IMR-90 (cell line): ENCODE measurements around the gene CFAP97. TPM values are rescaled to one million over a fixed set of nuclear protein-coding genes. Genes with fewer than 3 reads are reported as not detected.

Source experiments
- ATAC-seq: fragments of 200-7000 bp; cut with Tn5 transposase; 2 replicates; pipeline ENCODE4 v1.9.1; 2020; ENCODE audit warnings: low read depth, mild to moderate bottlenecking, moderate library complexity
- BruUV-seq: library from RNA; stranded (reverse); fragments of 400-500 nt; replicated peaks from 2 replicates; lab custom pipeline; 2021; lab: Mats Ljungman, UMichigan
- CTCF ChIA-PET: fragments of 300-600 bp; formaldehyde crosslinking; extraction: SDS; loops from one replicate; lab custom pipeline; 2021; ENCODE audit warnings: antibody characterized with exemption; lab: Yijun Ruan, JAX
- POLR2A ChIA-PET: fragments of 300-600 bp; sonication (Branson Sonifier 250); formaldehyde crosslinking; loops from one replicate; lab custom pipeline; 2022; ENCODE audit warnings: antibody characterized with exemption; ENCODE audit not compliant: unreplicated experiment; lab: Charles Lee
- DNase-seq: peaks from one replicate; pipeline ENCODE4 v3.0.0; 2013
- H2AFZ ChIP-seq: replicated peaks from 2 replicates; pipeline ENCODE3; 2013; ENCODE audit warnings: low read length, mild to moderate bottlenecking; ENCODE audit not compliant: poor library complexity
- H2AK5ac ChIP-seq: 2 replicates; pipeline ENCODE4 v1.6.1; 2013; ENCODE audit warnings: low read depth, low read length, inconsistent platforms
- H2AK9ac ChIP-seq: replicated peaks from 2 replicates; pipeline ENCODE3; 2013; ENCODE audit warnings: mild to moderate bottlenecking, low read depth, low read length, moderate library complexity; ENCODE audit not compliant: poor library complexity
- H2BK120ac ChIP-seq: 2 replicates; pipeline ENCODE4 v1.6.1; 2013; ENCODE audit warnings: low read depth, low read length, inconsistent platforms
- H2BK15ac ChIP-seq: 3 replicates; pipeline ENCODE4 v1.6.1; 2013; ENCODE audit warnings: low read depth, low read length, inconsistent platforms
- H2BK20ac ChIP-seq: 2 replicates; pipeline ENCODE4 v1.6.1; 2013; ENCODE audit warnings: low read depth, mild to moderate bottlenecking, inconsistent platforms, low read length, moderate library complexity
- H2BK5ac ChIP-seq: 2 replicates; pipeline ENCODE4 v1.6.1; 2013; ENCODE audit warnings: mild to moderate bottlenecking, low read depth, low read length, inconsistent platforms; ENCODE audit not compliant: poor library complexity, severe bottlenecking
- H3K14ac ChIP-seq: replicated peaks from 2 replicates; pipeline ENCODE4 v1.6.1; 2013; ENCODE audit warnings: low read depth, low read length, inconsistent platforms
- H3K18ac ChIP-seq: 2 replicates; pipeline ENCODE4 v1.6.1; 2013; ENCODE audit warnings: low read depth, low read length, control low read depth
- H3K23ac ChIP-seq: 2 replicates; pipeline ENCODE4 v1.6.1; 2013; ENCODE audit warnings: low read depth, low read length, inconsistent platforms
- H3K27ac ChIP-seq: 2 replicates; pipeline ENCODE4 v1.5.1; 2013; ENCODE audit warnings: mild to moderate bottlenecking, control low read depth, low read length; ENCODE audit not compliant: insufficient read depth
- H3K27me3 ChIP-seq: 2 replicates; pipeline ENCODE4 v1.6.1; 2013; ENCODE audit warnings: low read length; ENCODE audit not compliant: control insufficient read depth, insufficient read depth
- H3K36me3 ChIP-seq: 2 replicates; pipeline ENCODE4 v1.6.1; 2013; ENCODE audit warnings: low read length, mixed read lengths; ENCODE audit not compliant: control insufficient read depth, insufficient read depth
- H3K4ac ChIP-seq: 2 replicates; pipeline ENCODE4 v1.6.1; 2013; ENCODE audit warnings: low read depth, low read length, inconsistent platforms
- H3K4me1 ChIP-seq: 2 replicates; pipeline ENCODE4 v1.6.1; 2013; ENCODE audit warnings: low read length, mixed read lengths; ENCODE audit not compliant: control insufficient read depth, insufficient read depth
- H3K4me2 ChIP-seq: 2 replicates; pipeline ENCODE4 v1.6.1; 2013; ENCODE audit warnings: low read depth, mild to moderate bottlenecking, control low read depth, low read length, moderate library complexity
- H3K4me3 ChIP-seq: 2 replicates; pipeline ENCODE4 v1.5.1; 2013; ENCODE audit warnings: low read depth, mild to moderate bottlenecking, control low read depth, low read length, moderate library complexity; ENCODE audit not compliant: insufficient read depth
- H3K56ac ChIP-seq: 2 replicates; pipeline ENCODE4 v1.6.1; 2013; ENCODE audit warnings: low read length, inconsistent platforms; ENCODE audit not compliant: insufficient read depth; ENCODE audit errors: extremely low read depth
- H3K79me1 ChIP-seq, 2 experiments: 2 replicates each; pipeline ENCODE4 v1.6.1; 2013; ENCODE audit warnings: low read length in 2 of 2, inconsistent platforms in 1 of 2, low read depth in 1 of 2
- H3K9ac ChIP-seq: 2 replicates; pipeline ENCODE4 v1.6.1; 2013; ENCODE audit warnings: low read depth, low read length, control low read depth
- H3K9me1 ChIP-seq: 2 replicates; pipeline ENCODE4 v1.6.1; 2013; ENCODE audit warnings: low read length, inconsistent platforms; ENCODE audit not compliant: insufficient read depth
- H3K9me3 ChIP-seq: 2 replicates; pipeline ENCODE4 v1.6.1; 2013; ENCODE audit warnings: low read length; ENCODE audit not compliant: control insufficient read depth, insufficient read depth
- H4K20me1 ChIP-seq: 2 replicates; pipeline ENCODE4 v1.6.1; 2013; ENCODE audit warnings: low read length, inconsistent platforms; ENCODE audit not compliant: insufficient read depth
- H4K5ac ChIP-seq: 2 replicates; pipeline ENCODE4 v1.6.1; 2013; ENCODE audit warnings: mild to moderate bottlenecking, low read depth, low read length, control low read depth
- H4K8ac ChIP-seq, 2 experiments: 2 replicates each; pipeline ENCODE4 v1.6.1; 2013; ENCODE audit warnings: low read depth in 2 of 2, low read length in 2 of 2, control low read depth in 1 of 2, inconsistent platforms in 1 of 2
- H4K91ac ChIP-seq: 2 replicates; pipeline ENCODE4 v1.6.1; 2013; ENCODE audit warnings: low read depth, low read length, inconsistent platforms; ENCODE audit not compliant: insufficient read depth
- BHLHE40 ChIP-seq: fragments of 150-350 bp; IDR thresholded peaks from 2 replicates; pipeline ENCODE4 v1.6.1; 2016; ENCODE audit warnings: mild to moderate bottlenecking, low read depth, low read length
- CEBPB ChIP-seq: IDR thresholded peaks from 2 replicates; pipeline ENCODE4 v1.6.1; 2012; ENCODE audit warnings: low read depth, low read length, improper control_type of control experiment
- CHD1 ChIP-seq: IDR thresholded peaks from 2 replicates; pipeline ENCODE4 v1.6.1; 2012; ENCODE audit warnings: low read depth, low read length, improper control_type of control experiment
- ELK1 ChIP-seq: fragments of 150-350 bp; IDR thresholded peaks from 2 replicates; pipeline ENCODE4 v1.6.1; 2016; ENCODE audit warnings: low read depth, mild to moderate bottlenecking, low read length, moderate library complexity, borderline replicate concordance
- FOS ChIP-seq: fragments of 150-350 bp; IDR thresholded peaks from 2 replicates; pipeline ENCODE4 v1.6.1; 2016; ENCODE audit warnings: low read depth, low read length
- MAFK ChIP-seq: IDR thresholded peaks from 2 replicates; pipeline ENCODE4 v1.6.1; 2012; ENCODE audit warnings: low read depth, low read length, improper control_type of control experiment
- MAZ ChIP-seq: IDR thresholded peaks from 2 replicates; pipeline ENCODE4 v1.6.1; 2012; ENCODE audit warnings: low read depth, mild to moderate bottlenecking, low read length, improper control_type of control experiment, moderate library complexity, borderline replicate concordance
- MXI1 ChIP-seq: IDR thresholded peaks from 2 replicates; pipeline ENCODE4 v1.6.1; 2012; ENCODE audit warnings: low read depth, mild to moderate bottlenecking, low read length, moderate library complexity, borderline replicate concordance
- NFE2L2 ChIP-seq: fragments of 150-350 bp; IDR thresholded peaks from 2 replicates; pipeline ENCODE4 v1.6.1; 2016; ENCODE audit warnings: low read depth, mild to moderate bottlenecking, low read length
- POLR2A ChIP-seq: IDR thresholded peaks from 2 replicates; pipeline ENCODE4 v1.6.1; 2012; ENCODE audit warnings: mild to moderate bottlenecking, low read depth, low read length
- RAD21 ChIP-seq: IDR thresholded peaks from 2 replicates; pipeline ENCODE4 v1.6.1; 2012; ENCODE audit warnings: low read length, improper control_type of control experiment
- RCOR1 ChIP-seq: IDR thresholded peaks from 2 replicates; pipeline ENCODE4 v1.6.1; 2012; ENCODE audit warnings: mild to moderate bottlenecking, low read length, improper control_type of control experiment; ENCODE audit not compliant: insufficient replicate concordance
- RFX5 ChIP-seq: IDR thresholded peaks from 2 replicates; pipeline ENCODE4 v1.8.0; 2012; ENCODE audit warnings: low read depth, mild to moderate bottlenecking, low read length, moderate library complexity
- SMC3 ChIP-seq: fragments of 150-350 bp; IDR thresholded peaks from 2 replicates; pipeline ENCODE4 v1.6.1; 2016; ENCODE audit warnings: low read depth, mild to moderate bottlenecking, antibody characterized with exemption, low read length, moderate library complexity
- USF2 ChIP-seq: fragments of 150-350 bp; IDR thresholded peaks from 2 replicates; pipeline ENCODE4 v1.6.1; 2017; ENCODE audit warnings: mild to moderate bottlenecking, antibody characterized with exemption, low read length, low read depth
- WGBS, 2 experiments: methylation state at CpG; one replicate each; pipeline versions ENCODE4 v1.1.5 to v1.1.7; 2013; ENCODE audit warnings: missing lambda C conversion rate in 2 of 2; ENCODE audit not compliant: insufficient read length in 1 of 2; ENCODE audit errors: extremely low coverage in 2 of 2; 5-methylcytosine and 5-hydroxymethylcytosine counted together
- dilution Hi-C: fragments of 300-500 bp; cut with HindIII; formaldehyde crosslinking; loops from one replicate; pipeline ENCODE4 v1.14.3; 2018; ENCODE audit warnings: low sequenced_read_pairs; ENCODE audit not compliant: unreplicated experiment
- in situ Hi-C: fragments of 300-500 bp; cut with MboI; formaldehyde crosslinking; loops from 3 replicates; pipeline ENCODE4 v1.14.3; 2019; ENCODE audit warnings: low sequenced_read_pairs, inconsistent platforms, mixed read lengths
- intact Hi-C: fragments of 100-400 bp; cut with micrococcal nuclease; formaldehyde crosslinking; loops from 2 replicates; pipeline ENCODE4 v1.10.0; 2022
- polyA plus RNA-seq, 3 experiments: library from polyadenylated mRNA; depleted of rRNA; stranded (reverse); fragments of >200 nt; gene quantifications; 2 replicates each; pipeline ENCODE4 v1.2.3, GENCODE V29; 2012; ENCODE audit warnings: low replicate concordance in 1 of 3
- total RNA-seq: library from RNA; depleted of rRNA; stranded (reverse); fragments of >200 nt; gene quantifications from 2 replicates; pipeline ENCODE4 v1.2.3, GENCODE V29; 2012
- TF ChIP-seq, protein P1 (sequence below): conservative IDR thresholded peaks from 2 replicates; pipeline ENCODE4 v1.5.1; 2012; ENCODE audit warnings: mild to moderate bottlenecking, low read depth, low read length, improper control_type of control experiment

CFAP97 gene
- total and polyA plus RNA-seq, 2 of the 4 experiments (the other 2 are of a cell fraction) = 14.5 to 16.0 TPM

- no peak overlapping the region for H2AK5ac ChIP-seq
- no peaks in the 10 kb centered on the region for H3K36me3 ChIP-seq
- no peak overlapping the region for H2BK15ac ChIP-seq
- H4K8ac ChIP-seq = no peak overlapping the region
- no peak overlapping the region for H2BK120ac ChIP-seq
- intact Hi-C loops = loop anchor here (5.0 to 10.0 kb wide), 2 partner anchors 92 to 150 kb away; no protein-coding TSS in a partner anchor
- H3K4ac ChIP-seq = no peak overlapping the region
- no peak overlapping the region for H3K14ac ChIP-seq
- H4K5ac ChIP-seq = no peak overlapping the region
- H3K4me3 ChIP-seq = no peak overlapping the region
- WGBS, 2 experiments = no CpG with 5 or more reads among the region's 2 CpGs
- CTCF ChIA-PET = no interaction called here
- H2AK9ac ChIP-seq = no peak overlapping the region
- in situ Hi-C loops = no loop called here
- no peaks in the 10 kb centered on the region for H3K9me1 ChIP-seq
- H3K18ac ChIP-seq = no peak overlapping the region
- H2AFZ ChIP-seq = no peak overlapping the region
- H3K23ac ChIP-seq = no peak overlapping the region
- POLR2A ChIA-PET = no interaction called here
- H3K27me3 ChIP-seq = no peaks in the 10 kb centered on the region
- dilution Hi-C loops = no loop called here
- TF ChIP-seq, protein P1, sequence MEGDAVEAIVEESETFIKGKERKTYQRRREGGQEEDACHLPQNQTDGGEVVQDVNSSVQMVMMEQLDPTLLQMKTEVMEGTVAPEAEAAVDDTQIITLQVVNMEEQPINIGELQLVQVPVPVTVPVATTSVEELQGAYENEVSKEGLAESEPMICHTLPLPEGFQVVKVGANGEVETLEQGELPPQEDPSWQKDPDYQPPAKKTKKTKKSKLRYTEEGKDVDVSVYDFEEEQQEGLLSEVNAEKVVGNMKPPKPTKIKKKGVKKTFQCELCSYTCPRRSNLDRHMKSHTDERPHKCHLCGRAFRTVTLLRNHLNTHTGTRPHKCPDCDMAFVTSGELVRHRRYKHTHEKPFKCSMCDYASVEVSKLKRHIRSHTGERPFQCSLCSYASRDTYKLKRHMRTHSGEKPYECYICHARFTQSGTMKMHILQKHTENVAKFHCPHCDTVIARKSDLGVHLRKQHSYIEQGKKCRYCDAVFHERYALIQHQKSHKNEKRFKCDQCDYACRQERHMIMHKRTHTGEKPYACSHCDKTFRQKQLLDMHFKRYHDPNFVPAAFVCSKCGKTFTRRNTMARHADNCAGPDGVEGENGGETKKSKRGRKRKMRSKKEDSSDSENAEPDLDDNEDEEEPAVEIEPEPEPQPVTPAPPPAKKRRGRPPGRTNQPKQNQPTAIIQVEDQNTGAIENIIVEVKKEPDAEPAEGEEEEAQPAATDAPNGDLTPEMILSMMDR = no peak
- TF ChIP-seq MXI1 = no peak
- TF ChIP-seq RCOR1 = no peak
- no peak for TF ChIP-seq MAZ
- no peak for TF ChIP-seq RFX5
- TF ChIP-seq CEBPB = no peak
- no peak for TF ChIP-seq SMC3
- TF ChIP-seq USF2 = no peak
- no peak for TF ChIP-seq BHLHE40
- TF ChIP-seq POLR2A = no peak
- no peak for TF ChIP-seq CHD1
- no peak for TF ChIP-seq RAD21
- no peak for TF ChIP-seq NFE2L2
- no peak for TF ChIP-seq MAFK
- no peak for TF ChIP-seq ELK1
- no peak for TF ChIP-seq FOS
- peaks cover 26 to 58% of the 10 kb centered on the region in 2 experiments for H3K79me1 ChIP-seq
- peak; percentile 52 for ATAC-seq
- no peak overlapping the region for H3K4me2 ChIP-seq
- no peak overlapping the region for H3K9ac ChIP-seq
- peak; percentile 18 for DNase-seq
- peaks cover 5% of the 10 kb centered on the region; the same call in 1 of the 2 replicates for H3K4me1 ChIP-seq
- no peak overlapping the region for H2BK20ac ChIP-seq
- no peak overlapping the region for H2BK5ac ChIP-seq
- 0 out of 2 replicates have a peak, but pooled peaks cover 7% of the 10 kb centered on the region for H4K20me1 ChIP-seq
- BruUV-seq = no TSS peak
- H4K91ac ChIP-seq = no peak overlapping the region
- H3K56ac ChIP-seq = no peak overlapping the region
- H3K9me3 ChIP-seq = no peaks in the 10 kb centered on the region
- no peak overlapping the region for H3K27ac ChIP-seq
These were observed 11.5 kb upstream of the CFAP97 start for GRCh38 chr4:185215261-185215660.
